Breast epithelium (tissue), 3 donors: ENCODE data around the gene MPRIP.

Experiments
- CTCF ChIP-seq, 3 donors: fragments of 450-650 bp; IDR thresholded peaks; one replicate each; pipeline ENCODE4 v1.5.1; 2016 to 2017; ENCODE audit warnings: antibody characterized with exemption in 3 of 3, mild to moderate bottlenecking in 3 of 3, moderate library complexity in 3 of 3
- POLR2A ChIP-seq: fragments of 450-650 bp; IDR thresholded peaks from one replicate; pipeline ENCODE4 v1.6.1; 2016; ENCODE audit warnings: antibody characterized with exemption, mild to moderate bottlenecking, moderate library complexity

GRCh38 chr17:17217995-17218394 lies 175.7 kb downstream of the MPRIP start:
- TF ChIP-seq CTCF (IDR thresholded peaks at IDR 0.05) (no peak), POLR2A (no peak)
